ENCODE measurements around the gene SENP1.

Gene SENP1

DNA sequence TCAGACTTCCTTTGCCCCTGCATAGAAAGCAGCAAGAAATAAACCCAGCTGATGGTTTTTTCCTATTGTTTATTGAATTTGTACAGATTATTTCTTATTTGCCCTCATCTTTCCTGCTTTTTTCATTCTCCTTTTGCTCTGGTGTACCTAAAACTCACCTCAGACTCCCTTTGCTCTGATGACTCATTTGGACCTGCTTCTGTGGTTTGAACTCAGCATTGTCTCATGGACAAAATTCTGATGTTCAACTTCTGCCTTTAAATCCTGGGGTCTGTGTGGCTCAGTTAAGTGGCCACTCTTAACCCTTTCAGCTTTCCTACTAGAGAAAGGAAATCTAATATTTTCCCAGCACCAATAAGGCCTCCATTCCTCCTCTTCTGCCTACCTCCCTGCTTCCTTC is 3.5 kb upstream of the SENP1 start:
- no peaks in the 10 kb centered on the region for H3K36me3 ChIP-seq (ENCODE audit: control insufficient read depth, insufficient read depth, low read length)
- no peak overlapping the region for H3K4me3 ChIP-seq (ENCODE audit: low read depth, low read length)
- peaks cover 4% of the 10 kb centered on the region for H3K4me1 ChIP-seq (ENCODE audit: control insufficient read depth, insufficient read depth, low read length)
- no peaks in the 10 kb centered on the region for H3K9me3 ChIP-seq (ENCODE audit: control insufficient read depth, insufficient read depth, low read length)
- H3K9ac ChIP-seq (ENCODE audit: low read depth, low read length): no peak overlapping the region
- H3K27me3 ChIP-seq (ENCODE audit: control insufficient read depth, insufficient read depth, low read length): peaks cover 10% of the 10 kb centered on the region

DNA sequence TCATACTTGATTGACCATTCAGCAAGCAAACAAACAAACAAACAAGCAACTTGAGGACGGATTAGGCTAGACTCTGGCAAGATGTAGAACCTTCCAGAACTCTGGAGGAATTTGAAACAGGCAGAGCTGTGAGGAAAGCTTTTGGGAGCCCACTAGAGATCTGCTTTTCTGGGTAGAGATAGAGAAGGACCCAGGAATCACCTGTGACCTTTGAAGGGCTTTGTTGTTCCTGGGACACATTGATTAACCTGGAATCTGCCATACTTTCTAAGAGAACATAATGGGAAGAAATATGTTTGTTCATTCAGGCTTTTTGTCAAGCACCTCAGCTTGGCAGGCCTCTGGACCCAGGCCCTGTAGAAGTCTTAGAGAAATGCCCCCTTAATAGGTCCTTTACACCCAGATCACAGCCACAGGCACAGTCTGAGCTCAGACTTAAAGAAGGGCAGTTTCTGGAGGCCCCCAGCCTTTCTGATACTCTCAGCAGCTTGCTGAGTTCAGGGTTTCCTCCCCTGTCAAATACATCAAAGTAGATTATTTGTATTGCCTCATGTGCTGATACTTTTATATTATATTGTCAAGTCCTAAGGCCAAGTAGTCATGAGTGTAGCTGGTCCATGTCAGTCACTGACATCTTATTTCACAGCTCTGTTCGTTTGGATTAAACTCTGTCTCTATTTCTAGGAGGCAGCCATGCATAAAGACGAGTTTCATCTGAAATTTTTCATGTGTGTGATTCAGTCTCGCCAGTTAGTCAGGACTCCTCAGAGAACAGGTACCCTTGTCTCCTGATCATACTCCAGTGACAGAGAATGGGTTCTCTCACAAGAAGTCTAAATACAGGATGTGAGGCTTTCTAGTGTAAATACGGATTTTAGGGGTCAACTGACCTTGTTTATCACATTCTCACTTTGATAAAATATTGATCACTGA is 1.1 kb upstream of the SENP1 start:
- Histone ChIP-seq H3K27me3 (ENCODE audit: control insufficient read depth, insufficient read depth, low read length) (peaks cover 8% of the 10 kb centered on the region), H3K4me3 (ENCODE audit: low read depth, low read length) (peak overlapping the region; percentile 73), H3K4me1 (ENCODE audit: control insufficient read depth, insufficient read depth, low read length) (peaks cover 5% of the 10 kb centered on the region), H3K9me3 (ENCODE audit: control insufficient read depth, insufficient read depth, low read length) (no peaks in the 10 kb centered on the region), H3K9ac (ENCODE audit: low read depth, low read length) (peak overlapping the region; percentile 86), H3K36me3 (ENCODE audit: control insufficient read depth, insufficient read depth, low read length) (no peaks in the 10 kb centered on the region)

DNA sequence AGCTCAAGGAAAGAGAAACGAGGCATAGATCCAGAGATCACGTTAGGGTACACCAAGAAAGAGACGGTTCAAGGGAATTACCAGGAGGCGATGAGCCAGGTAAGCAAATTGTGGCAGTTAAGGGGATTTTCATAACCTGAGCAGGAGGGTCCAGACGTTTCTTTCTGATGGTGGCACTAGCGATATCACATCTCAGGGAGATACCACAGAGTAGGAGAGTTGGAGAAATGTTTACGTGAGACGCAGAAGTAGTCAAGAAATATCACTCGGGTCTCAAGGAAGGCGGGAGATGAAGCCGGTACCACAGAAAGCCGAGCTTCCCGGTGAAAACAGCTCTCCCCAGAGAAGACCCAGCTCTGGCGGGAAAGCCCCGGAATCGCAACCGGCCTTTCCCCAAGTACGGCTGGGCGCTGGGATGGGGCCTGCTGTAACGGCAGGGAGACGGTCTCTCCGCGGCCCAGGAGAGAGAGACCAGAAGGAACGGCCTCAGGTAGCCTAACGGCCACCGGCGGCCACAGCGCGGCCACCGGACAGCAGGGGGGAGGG is 485 bp downstream of the SENP1 start:
- Histone ChIP-seq H3K27me3 (ENCODE audit: control insufficient read depth, insufficient read depth, low read length) (peaks cover 5% of the 10 kb centered on the region), H3K4me1 (ENCODE audit: control insufficient read depth, insufficient read depth, low read length) (peaks cover 5% of the 10 kb centered on the region), H3K9me3 (ENCODE audit: control insufficient read depth, insufficient read depth, low read length) (no peaks in the 10 kb centered on the region)

DNA sequence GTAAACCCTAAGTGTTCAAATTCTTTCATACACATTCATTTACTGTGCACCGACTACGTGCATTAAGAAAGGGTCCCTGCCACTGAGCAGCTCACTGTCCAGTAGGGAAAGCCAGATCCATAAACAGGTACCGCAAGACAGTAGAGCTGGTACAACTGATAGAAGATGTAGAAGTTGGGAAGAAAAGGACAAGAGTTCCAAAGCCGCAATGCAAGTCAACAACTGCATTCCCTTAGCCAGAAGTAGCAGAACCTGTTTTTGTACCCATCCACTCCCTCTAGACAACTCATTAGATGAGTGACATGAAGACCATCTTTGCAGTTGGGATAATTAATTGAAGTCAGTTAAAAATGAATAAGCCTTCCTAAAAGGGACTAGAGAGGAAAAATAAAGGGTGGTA is 1.3 kb downstream of the SENP1 start:
- Histone ChIP-seq H3K9me3 (ENCODE audit: control insufficient read depth, insufficient read depth, low read length) (no peaks in the 10 kb centered on the region), H3K4me3 (ENCODE audit: low read depth, low read length) (peak overlapping the region; percentile 73), H3K9ac (ENCODE audit: low read depth, low read length) (no peak overlapping the region), H3K36me3 (ENCODE audit: control insufficient read depth, insufficient read depth, low read length) (no peaks in the 10 kb centered on the region), H3K4me1 (ENCODE audit: control insufficient read depth, insufficient read depth, low read length) (peaks cover 5% of the 10 kb centered on the region), H3K27me3 (ENCODE audit: control insufficient read depth, insufficient read depth, low read length) (peaks cover 2% of the 10 kb centered on the region)

More for the DNA sequence above, 485 bp downstream of the SENP1 start:
- H3K4me3 ChIP-seq (ENCODE audit: low read depth, low read length): peak overlapping the region; percentile 73
- H3K36me3 ChIP-seq (ENCODE audit: control insufficient read depth, insufficient read depth, low read length): no peaks in the 10 kb centered on the region
- H3K9ac ChIP-seq (ENCODE audit: low read depth, low read length): peak overlapping the region; percentile 42

DNA sequence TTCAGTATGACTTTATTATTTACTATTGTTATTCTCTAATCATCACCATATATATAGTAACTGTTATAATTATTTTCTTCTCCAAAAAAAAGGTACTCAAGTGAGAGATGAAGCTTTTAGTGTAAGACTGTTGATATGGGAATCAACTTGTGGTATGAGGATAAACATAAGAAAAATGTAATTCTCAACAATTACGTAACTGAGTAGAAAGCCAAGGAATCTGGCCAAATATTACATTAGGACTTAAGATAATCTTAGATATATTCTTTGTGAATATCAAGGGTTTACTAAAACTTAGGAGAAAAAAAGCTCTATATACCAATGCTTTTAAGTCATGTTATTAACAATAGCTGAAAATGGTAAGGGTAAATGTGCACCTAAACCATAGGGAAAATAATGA is 13.3 kb downstream of the SENP1 start:
- H3K36me3 ChIP-seq (ENCODE audit: control insufficient read depth, insufficient read depth, low read length): no peaks in the 10 kb centered on the region

DNA sequence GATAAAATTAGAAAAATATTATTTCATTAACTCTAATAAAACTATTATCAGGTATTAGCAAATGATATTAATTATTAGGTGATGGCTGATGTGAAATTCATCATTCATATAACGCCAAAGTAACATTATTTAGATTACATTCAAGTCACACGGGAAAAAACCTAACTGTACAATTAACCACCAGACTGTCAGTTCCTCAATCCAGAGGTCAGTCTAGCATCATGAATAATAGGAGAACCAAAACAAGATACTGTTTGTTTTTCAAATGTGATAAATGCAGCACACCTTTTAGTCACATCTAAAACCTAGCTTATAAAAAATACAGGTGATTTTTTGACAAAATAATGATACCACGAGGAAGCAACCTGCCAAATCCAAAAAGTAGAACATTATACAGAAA is 19.6 kb downstream of the SENP1 start:
- peaks cover 5% of the 10 kb centered on the region for H3K36me3 ChIP-seq (ENCODE audit: control insufficient read depth, insufficient read depth, low read length)
- H3K4me3 ChIP-seq (ENCODE audit: low read depth, low read length): no peak overlapping the region
- H3K9ac ChIP-seq (ENCODE audit: low read depth, low read length): no peak overlapping the region
- no peaks in the 10 kb centered on the region for H3K9me3 ChIP-seq (ENCODE audit: control insufficient read depth, insufficient read depth, low read length)
- no peaks in the 10 kb centered on the region for H3K4me1 ChIP-seq (ENCODE audit: control insufficient read depth, insufficient read depth, low read length)
- no peaks in the 10 kb centered on the region for H3K27me3 ChIP-seq (ENCODE audit: control insufficient read depth, insufficient read depth, low read length)

More for the DNA sequence above, 13.3 kb downstream of the SENP1 start:
- Histone ChIP-seq H3K4me3 (ENCODE audit: low read depth, low read length) (no peak overlapping the region), H3K4me1 (ENCODE audit: control insufficient read depth, insufficient read depth, low read length) (no peaks in the 10 kb centered on the region), H3K9me3 (ENCODE audit: control insufficient read depth, insufficient read depth, low read length) (no peaks in the 10 kb centered on the region), H3K9ac (ENCODE audit: low read depth, low read length) (no peak overlapping the region), H3K27me3 (ENCODE audit: control insufficient read depth, insufficient read depth, low read length) (no peaks in the 10 kb centered on the region)

DNA sequence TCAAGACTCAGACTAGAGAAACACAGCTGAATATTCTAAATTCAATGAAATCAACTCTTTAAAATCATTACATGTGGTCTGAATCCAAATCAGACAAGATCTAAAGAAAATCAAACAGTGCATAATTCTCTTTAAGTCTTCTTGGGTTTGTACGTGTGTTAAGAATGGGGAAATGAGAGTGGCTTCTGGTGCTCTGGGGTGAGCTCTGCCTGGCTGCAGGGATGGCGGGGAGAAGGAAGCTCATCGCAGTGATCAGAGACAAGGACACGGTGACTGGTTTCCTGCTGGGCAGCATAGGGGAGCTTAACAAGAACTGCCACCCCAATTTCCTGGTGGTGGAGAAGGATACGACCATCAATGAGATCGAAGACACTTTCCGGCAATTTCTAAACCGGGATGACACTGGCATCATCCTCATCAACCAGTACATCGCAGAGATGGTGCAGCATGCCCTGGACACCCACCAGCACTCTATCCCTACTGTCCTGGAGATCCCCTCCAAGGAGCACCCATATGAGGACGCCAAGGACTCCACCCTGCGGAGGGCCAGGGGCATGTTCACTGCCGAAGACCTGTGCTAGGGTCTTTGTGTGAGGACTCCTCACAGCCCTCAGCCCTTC is 20.9 kb downstream of the SENP1 start:
- Histone ChIP-seq H3K4me1 (ENCODE audit: control insufficient read depth, insufficient read depth, low read length) (no peaks in the 10 kb centered on the region), H3K4me3 (ENCODE audit: low read depth, low read length) (no peak overlapping the region), H3K27me3 (ENCODE audit: control insufficient read depth, insufficient read depth, low read length) (no peaks in the 10 kb centered on the region), H3K36me3 (ENCODE audit: control insufficient read depth, insufficient read depth, low read length) (peaks cover 5% of the 10 kb centered on the region), H3K9me3 (ENCODE audit: control insufficient read depth, insufficient read depth, low read length) (no peaks in the 10 kb centered on the region), H3K9ac (ENCODE audit: low read depth, low read length) (no peak overlapping the region)

DNA sequence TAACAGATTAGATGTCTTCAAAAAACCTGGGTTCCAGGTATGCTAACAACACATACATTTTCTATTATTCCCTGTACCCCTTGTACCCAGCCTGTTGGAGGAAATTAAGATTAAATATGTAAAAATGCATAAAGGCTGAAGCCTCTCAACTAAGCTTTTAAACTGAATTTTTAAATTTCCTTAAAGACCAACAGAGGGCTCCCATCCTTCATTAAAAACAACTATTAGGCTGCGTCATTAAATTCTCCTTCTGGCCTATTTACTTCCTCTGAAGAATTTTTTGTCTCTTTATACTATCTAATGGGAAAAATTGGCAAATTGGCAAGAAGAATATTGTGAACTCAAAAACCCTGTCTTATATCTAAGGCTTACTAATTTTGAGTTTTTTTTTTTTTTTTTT is 21.8 kb downstream of the SENP1 start:
- Histone ChIP-seq H3K27me3 (ENCODE audit: control insufficient read depth, insufficient read depth, low read length) (no peaks in the 10 kb centered on the region), H3K36me3 (ENCODE audit: control insufficient read depth, insufficient read depth, low read length) (peaks cover 5% of the 10 kb centered on the region), H3K9ac (ENCODE audit: low read depth, low read length) (no peak overlapping the region), H3K9me3 (ENCODE audit: control insufficient read depth, insufficient read depth, low read length) (no peaks in the 10 kb centered on the region), H3K4me3 (ENCODE audit: low read depth, low read length) (no peak overlapping the region), H3K4me1 (ENCODE audit: control insufficient read depth, insufficient read depth, low read length) (no peaks in the 10 kb centered on the region)

DNA sequence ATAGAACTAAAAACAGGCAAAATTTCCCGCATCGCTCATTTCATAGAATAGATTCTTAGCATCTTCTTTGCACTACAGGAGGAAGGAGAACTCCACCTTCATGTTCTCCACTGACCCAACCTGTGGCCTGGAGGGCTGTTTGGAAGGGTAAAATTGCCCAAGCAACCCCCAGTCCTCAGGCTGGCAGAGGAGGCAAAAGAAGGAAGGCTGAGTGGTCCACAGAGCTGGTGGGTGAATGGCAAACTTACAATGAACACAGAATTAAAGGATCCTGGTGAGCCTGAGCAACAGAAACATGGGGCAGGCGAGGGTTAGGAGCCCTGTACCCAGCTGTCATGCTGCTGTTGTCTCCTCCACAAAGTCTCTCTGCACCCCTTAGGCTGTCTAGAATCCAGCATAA is 25.1 kb downstream of the SENP1 start:
- Histone ChIP-seq H3K4me3 (ENCODE audit: low read depth, low read length) (no peak overlapping the region), H3K36me3 (ENCODE audit: control insufficient read depth, insufficient read depth, low read length) (peaks cover 5% of the 10 kb centered on the region), H3K4me1 (ENCODE audit: control insufficient read depth, insufficient read depth, low read length) (no peaks in the 10 kb centered on the region), H3K27me3 (ENCODE audit: control insufficient read depth, insufficient read depth, low read length) (no peaks in the 10 kb centered on the region), H3K9ac (ENCODE audit: low read depth, low read length) (no peak overlapping the region), H3K9me3 (ENCODE audit: control insufficient read depth, insufficient read depth, low read length) (no peaks in the 10 kb centered on the region)

DNA sequence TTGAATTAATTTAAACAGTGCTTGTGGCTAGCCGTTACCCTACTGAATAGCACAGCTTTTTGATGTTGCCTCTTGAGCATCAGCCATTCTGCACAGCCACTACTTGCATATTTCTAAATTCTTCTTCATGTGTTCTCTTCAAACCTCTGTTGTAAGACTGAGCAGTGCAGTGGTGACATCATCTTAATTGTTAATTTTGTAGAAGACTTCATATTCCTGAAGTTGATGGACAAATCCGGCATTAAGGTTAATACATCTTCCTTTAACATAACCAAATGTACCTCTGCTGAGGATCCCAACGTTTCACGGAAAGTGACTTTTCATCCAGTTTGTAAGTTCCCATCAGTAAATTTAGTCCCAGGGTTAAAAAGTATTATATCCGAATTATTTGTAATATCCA is 25.6 kb downstream of the SENP1 start:
- H3K9me3 ChIP-seq (ENCODE audit: control insufficient read depth, insufficient read depth, low read length): no peaks in the 10 kb centered on the region
- H3K9ac ChIP-seq (ENCODE audit: low read depth, low read length): no peak overlapping the region
- H3K4me1 ChIP-seq (ENCODE audit: control insufficient read depth, insufficient read depth, low read length): no peaks in the 10 kb centered on the region
- peaks cover 5% of the 10 kb centered on the region for H3K36me3 ChIP-seq (ENCODE audit: control insufficient read depth, insufficient read depth, low read length)
- H3K27me3 ChIP-seq (ENCODE audit: control insufficient read depth, insufficient read depth, low read length): no peaks in the 10 kb centered on the region
- no peak overlapping the region for H3K4me3 ChIP-seq (ENCODE audit: low read depth, low read length)

DNA sequence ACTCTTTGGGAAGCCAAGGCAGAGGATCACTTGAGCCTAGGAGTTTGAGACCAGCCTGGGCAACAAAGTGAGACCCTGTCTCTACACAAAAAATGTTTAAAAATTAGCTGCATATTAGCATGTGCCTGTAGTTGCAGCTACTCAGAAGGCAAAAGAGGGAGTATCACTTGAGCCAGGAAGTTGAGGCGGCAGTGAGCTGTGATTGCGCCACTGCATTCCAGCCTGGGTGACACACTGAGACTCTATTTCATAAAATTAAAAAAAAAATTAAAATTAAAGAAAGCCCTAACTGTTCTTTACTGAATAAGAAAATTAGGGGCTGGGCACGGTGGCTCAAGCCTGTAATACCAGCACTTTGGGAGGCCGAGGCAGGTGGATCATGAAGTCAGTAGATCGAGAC is 27.0 kb downstream of the SENP1 start:
- Histone ChIP-seq H3K9ac (ENCODE audit: low read depth, low read length) (no peak overlapping the region), H3K36me3 (ENCODE audit: control insufficient read depth, insufficient read depth, low read length) (no peaks in the 10 kb centered on the region), H3K4me3 (ENCODE audit: low read depth, low read length) (no peak overlapping the region), H3K9me3 (ENCODE audit: control insufficient read depth, insufficient read depth, low read length) (no peaks in the 10 kb centered on the region), H3K4me1 (ENCODE audit: control insufficient read depth, insufficient read depth, low read length) (no peaks in the 10 kb centered on the region), H3K27me3 (ENCODE audit: control insufficient read depth, insufficient read depth, low read length) (no peaks in the 10 kb centered on the region)

DNA sequence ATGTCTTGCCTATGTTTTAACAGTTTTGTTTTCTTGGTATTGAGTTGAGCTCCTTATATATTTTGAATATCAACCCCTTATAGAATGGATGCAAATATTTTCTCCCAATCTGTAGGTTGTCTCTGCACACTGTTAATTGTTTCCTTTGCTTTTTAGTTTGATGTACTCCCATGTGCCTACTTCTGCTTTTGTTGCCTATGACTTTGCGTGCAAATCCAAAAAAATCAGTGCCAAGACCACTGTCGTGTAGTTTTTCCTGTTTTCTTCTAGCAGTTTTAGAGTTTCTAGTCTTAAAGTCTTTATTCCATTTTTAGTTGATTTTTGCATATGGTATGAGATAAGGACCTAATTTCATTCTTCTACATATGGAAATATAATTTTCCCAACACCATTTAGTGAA is 28.8 kb downstream of the SENP1 start:
- Histone ChIP-seq H3K9me3 (ENCODE audit: control insufficient read depth, insufficient read depth, low read length) (no peaks in the 10 kb centered on the region), H3K27me3 (ENCODE audit: control insufficient read depth, insufficient read depth, low read length) (no peaks in the 10 kb centered on the region), H3K9ac (ENCODE audit: low read depth, low read length) (no peak overlapping the region), H3K36me3 (ENCODE audit: control insufficient read depth, insufficient read depth, low read length) (no peaks in the 10 kb centered on the region), H3K4me1 (ENCODE audit: control insufficient read depth, insufficient read depth, low read length) (no peaks in the 10 kb centered on the region), H3K4me3 (ENCODE audit: low read depth, low read length) (no peak overlapping the region)

Data from iPS-15b (cell line).